Choroid plexus epithelial cell (primary cell): ENCODE results near the gene KCNAB1.

ENCODE experiments used
- DNase-seq: peaks from one replicate; pipeline ENCODE4 v3.0.0-alpha.2; 2010; ENCODE audit warnings: low read depth
- H3K4me3 ChIP-seq: 2 replicates; pipeline ENCODE4 v1.5.1; 2011; ENCODE audit warnings: low read depth, mild to moderate bottlenecking, control low read depth, low read length, moderate library complexity
- CTCF ChIP-seq: conservative IDR thresholded peaks from 2 replicates; pipeline ENCODE4 v1.5.1; 2011; ENCODE audit warnings: low read depth, mild to moderate bottlenecking, control low read depth, inconsistent platforms, low read length, moderate library complexity

Gene KCNAB1

GRCh38 chr3:156285626-156286025 is 165.2 kb downstream of the KCNAB1 start:
- DNase-seq, result no peak

GRCh38 chr3:156290924-156291271 is 170.5 kb downstream of the KCNAB1 start:
- no peak overlapping the region for H3K4me3 ChIP-seq
- no peak for TF ChIP-seq CTCF
- DNase-seq, result no peak

More at GRCh38 chr3:156285626-156286025, 165.2 kb downstream of the KCNAB1 start:
- no peak for TF ChIP-seq CTCF
- H3K4me3 ChIP-seq, result no peak overlapping the region

- no peak for TF ChIP-seq CTCF
- peak; percentile 13 for DNase-seq
- H3K4me3 ChIP-seq, result peak overlapping the region; percentile 25
These were observed 171.1 kb downstream of the KCNAB1 start for GRCh38 chr3:156291272-156292123.

- no peak for DNase-seq
- TF ChIP-seq CTCF, result no peak
- no peak overlapping the region for H3K4me3 ChIP-seq
These were observed 173.2 kb downstream of the KCNAB1 start for GRCh38 chr3:156293566-156293965.

- TF ChIP-seq CTCF, result no peak
- DNase-seq, result no peak
- no peak overlapping the region for H3K4me3 ChIP-seq
These were observed 177.2 kb downstream of the KCNAB1 start for GRCh38 chr3:156297582-156297981.

- no peak overlapping the region for H3K4me3 ChIP-seq
- DNase-seq, result no peak
- no peak for TF ChIP-seq CTCF
These were observed 177.6 kb downstream of the KCNAB1 start for GRCh38 chr3:156298014-156298413.

- no peak for TF ChIP-seq CTCF
- H3K4me3 ChIP-seq, result no peak overlapping the region
- DNase-seq, result no peak
These were observed 178.6 kb downstream of the KCNAB1 start for GRCh38 chr3:156298938-156299337.
